ENCODE data around the gene ST6GALNAC1. TPM values are rescaled to one million over a fixed set of nuclear protein-coding genes. Genes with fewer than 3 reads are reported as not detected.

Gene ST6GALNAC1
- polyA plus RNA-seq, 1 donor (not counting 4 experiments of a cell fraction or from before 2014, with no cell fraction given), result 0.46 TPM

DNA sequence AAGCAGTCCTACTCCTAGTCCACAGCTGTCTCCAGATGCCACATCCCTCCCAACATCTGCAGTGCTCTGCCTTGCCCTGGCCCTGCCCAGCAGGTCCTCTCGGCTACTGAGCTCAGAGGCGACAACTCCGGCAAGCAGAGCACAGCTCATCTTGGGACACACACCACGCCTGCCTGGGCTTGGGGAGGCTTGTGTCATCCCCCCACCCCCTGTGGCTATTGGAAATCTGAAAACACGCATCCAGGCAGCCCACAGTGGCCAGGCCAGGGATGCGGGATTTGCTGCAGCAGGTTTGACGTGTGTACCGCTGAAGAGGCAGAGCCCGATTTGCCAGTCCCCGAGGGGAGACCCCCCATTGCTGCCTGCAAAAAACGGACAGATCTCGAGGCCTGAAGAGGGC, 41.8 kb upstream of the ST6GALNAC1 start:
- Histone ChIP-seq H2AFZ (ENCODE audit: control insufficient read depth, low read length) (no peak overlapping the region), H3K79me2 (ENCODE audit: control insufficient read depth, insufficient read depth, low read length) (peaks cover 2% of the 10 kb centered on the region), H3K9me3 (ENCODE audit: control insufficient read depth, low read depth, low read length) (no peaks in the 10 kb centered on the region), H3K9ac (ENCODE audit: control insufficient read depth, extremely low read depth, insufficient read depth, low read length) (no peak overlapping the region), H3K4me2 (ENCODE audit: control insufficient read depth, extremely low read depth, insufficient read depth, low read depth, low read length) (no peak overlapping the region), H3K9me1 (ENCODE audit: control insufficient read depth, extremely low read depth, insufficient read depth, low read length) (peaks cover 2% of the 10 kb centered on the region), H3K36me3 (ENCODE audit: control insufficient read depth in 2 of 2, extremely low read depth in 1 of 2, insufficient read depth in 2 of 2, low read length in 2 of 2) (peaks cover 0 to 19% of the 10 kb centered on the region in 2 experiments), H3K27me3 (ENCODE audit: control insufficient read depth, extremely low read depth, insufficient read depth, low read length) (no peaks in the 10 kb centered on the region), H4K20me1 (ENCODE audit: control insufficient read depth, extremely low read depth, insufficient read depth, low read length) (peaks cover 2% of the 10 kb centered on the region), H3K4me1 (ENCODE audit: control insufficient read depth, extremely low read depth, insufficient read depth, low read length) (peaks cover 17% of the 10 kb centered on the region), H3K4me3 (ENCODE audit: control insufficient read depth in 2 of 3, extremely low read depth in 1 of 3, insufficient read depth in 2 of 3, low read depth in 1 of 3, low read length in 3 of 3) (no peak overlapping the region), H3K27ac (ENCODE audit: control insufficient read depth, insufficient read depth, low read length) (no peak overlapping the region)
- TF ChIP-seq EZH2 (IDR thresholded peaks at IDR 0.05; ENCODE audit: low read length), result no peak
- TF ChIP-seq, protein P1, sequence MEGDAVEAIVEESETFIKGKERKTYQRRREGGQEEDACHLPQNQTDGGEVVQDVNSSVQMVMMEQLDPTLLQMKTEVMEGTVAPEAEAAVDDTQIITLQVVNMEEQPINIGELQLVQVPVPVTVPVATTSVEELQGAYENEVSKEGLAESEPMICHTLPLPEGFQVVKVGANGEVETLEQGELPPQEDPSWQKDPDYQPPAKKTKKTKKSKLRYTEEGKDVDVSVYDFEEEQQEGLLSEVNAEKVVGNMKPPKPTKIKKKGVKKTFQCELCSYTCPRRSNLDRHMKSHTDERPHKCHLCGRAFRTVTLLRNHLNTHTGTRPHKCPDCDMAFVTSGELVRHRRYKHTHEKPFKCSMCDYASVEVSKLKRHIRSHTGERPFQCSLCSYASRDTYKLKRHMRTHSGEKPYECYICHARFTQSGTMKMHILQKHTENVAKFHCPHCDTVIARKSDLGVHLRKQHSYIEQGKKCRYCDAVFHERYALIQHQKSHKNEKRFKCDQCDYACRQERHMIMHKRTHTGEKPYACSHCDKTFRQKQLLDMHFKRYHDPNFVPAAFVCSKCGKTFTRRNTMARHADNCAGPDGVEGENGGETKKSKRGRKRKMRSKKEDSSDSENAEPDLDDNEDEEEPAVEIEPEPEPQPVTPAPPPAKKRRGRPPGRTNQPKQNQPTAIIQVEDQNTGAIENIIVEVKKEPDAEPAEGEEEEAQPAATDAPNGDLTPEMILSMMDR (optimal IDR thresholded peaks at IDR 0.05 in 1 of 3, IDR thresholded peaks at IDR 0.05 in 1 of 3, conservative IDR thresholded peaks at IDR 0.05 in 1 of 3; ENCODE audit: extremely low read depth in 1 of 3, insufficient read depth in 2 of 3, low read length in 3 of 3), result no peak
- dilution Hi-C loops (cut with MboI; ENCODE audit: extremely low pct_ligation_motif_present, low sequenced_read_pairs), result no loop called here
- FAIRE-seq (no peak), DNase-seq (ENCODE audit: low read depth, low spot score) (no peak)

DNA sequence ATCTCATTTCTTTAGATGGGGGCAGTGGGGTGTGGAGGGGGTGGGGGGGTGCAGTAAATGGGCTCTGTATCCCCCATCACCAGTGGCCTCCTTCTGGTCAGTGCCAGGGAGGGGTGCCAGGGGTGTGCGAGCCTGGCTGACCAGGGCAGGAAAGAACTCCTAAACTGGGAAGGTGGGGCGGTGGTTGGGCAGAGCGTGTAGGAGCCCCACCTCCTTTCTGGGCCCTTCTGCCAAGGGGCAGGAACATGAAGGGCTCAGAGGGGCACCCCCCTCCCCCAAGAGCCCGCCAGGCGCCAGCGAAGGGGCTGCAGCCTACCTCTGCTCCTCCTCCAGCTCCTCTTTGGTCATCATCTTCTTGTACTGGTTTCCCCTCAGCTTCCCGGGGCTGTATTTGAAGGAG, 41.2 kb upstream of the ST6GALNAC1 start:
- H3K4me2 ChIP-seq (ENCODE audit: control insufficient read depth, extremely low read depth, insufficient read depth, low read depth, low read length), result no peak overlapping the region
- H3K79me2 ChIP-seq (ENCODE audit: control insufficient read depth, insufficient read depth, low read length), result no peaks in the 10 kb centered on the region
- FAIRE-seq, result no peak
- no peak overlapping the region for H3K9ac ChIP-seq (ENCODE audit: control insufficient read depth, extremely low read depth, insufficient read depth, low read length)
- no peak for DNase-seq (ENCODE audit: low read depth, low spot score)
- H3K36me3 ChIP-seq (ENCODE audit: control insufficient read depth in 2 of 2, extremely low read depth in 1 of 2, insufficient read depth in 2 of 2, low read length in 2 of 2), result peaks cover 0 to 20% of the 10 kb centered on the region in 2 experiments
- TF ChIP-seq, protein P1 (optimal IDR thresholded peaks at IDR 0.05 in 1 of 3, IDR thresholded peaks at IDR 0.05 in 1 of 3, conservative IDR thresholded peaks at IDR 0.05 in 1 of 3; ENCODE audit: extremely low read depth in 1 of 3, insufficient read depth in 2 of 3, low read length in 3 of 3), result no peak
- TF ChIP-seq EZH2 (IDR thresholded peaks at IDR 0.05; ENCODE audit: low read length), result no peak
- peaks cover 2% of the 10 kb centered on the region for H3K9me1 ChIP-seq (ENCODE audit: control insufficient read depth, extremely low read depth, insufficient read depth, low read length)
- H2AFZ ChIP-seq (ENCODE audit: control insufficient read depth, low read length), result no peak overlapping the region
- no peaks in the 10 kb centered on the region for H3K27me3 ChIP-seq (ENCODE audit: control insufficient read depth, extremely low read depth, insufficient read depth, low read length)
- dilution Hi-C loops (cut with MboI; ENCODE audit: extremely low pct_ligation_motif_present, low sequenced_read_pairs), result no loop called here
- no peak overlapping the region for H3K4me3 ChIP-seq (ENCODE audit: control insufficient read depth in 2 of 3, extremely low read depth in 1 of 3, insufficient read depth in 2 of 3, low read depth in 1 of 3, low read length in 3 of 3)
- H4K20me1 ChIP-seq (ENCODE audit: control insufficient read depth, extremely low read depth, insufficient read depth, low read length), result no peaks in the 10 kb centered on the region
- H3K4me1 ChIP-seq (ENCODE audit: control insufficient read depth, extremely low read depth, insufficient read depth, low read length), result peaks cover 17% of the 10 kb centered on the region
- no peaks in the 10 kb centered on the region for H3K9me3 ChIP-seq (ENCODE audit: control insufficient read depth, low read depth, low read length)
- H3K27ac ChIP-seq (ENCODE audit: control insufficient read depth, insufficient read depth, low read length), result no peak overlapping the region
